B cell (primary cell): ENCODE data around the gene RFXAP.

Experiments
- EZH2 ChIP-seq: IDR thresholded peaks from 2 replicates; pipeline ENCODE4 v1.6.1; 2012; ENCODE audit warnings: borderline replicate concordance, low read depth, mild to moderate bottlenecking, moderate library complexity, low read length; ENCODE audit not compliant: insufficient read depth, poor library complexity, severe bottlenecking
- TF ChIP-seq, protein P1 (sequence below): fragments of 200-600 bp; IDR thresholded peaks from one replicate; pipeline ENCODE4 v1.8.0; 2022; ENCODE audit warnings: antibody characterized with exemption, mild to moderate bottlenecking

DNA sequence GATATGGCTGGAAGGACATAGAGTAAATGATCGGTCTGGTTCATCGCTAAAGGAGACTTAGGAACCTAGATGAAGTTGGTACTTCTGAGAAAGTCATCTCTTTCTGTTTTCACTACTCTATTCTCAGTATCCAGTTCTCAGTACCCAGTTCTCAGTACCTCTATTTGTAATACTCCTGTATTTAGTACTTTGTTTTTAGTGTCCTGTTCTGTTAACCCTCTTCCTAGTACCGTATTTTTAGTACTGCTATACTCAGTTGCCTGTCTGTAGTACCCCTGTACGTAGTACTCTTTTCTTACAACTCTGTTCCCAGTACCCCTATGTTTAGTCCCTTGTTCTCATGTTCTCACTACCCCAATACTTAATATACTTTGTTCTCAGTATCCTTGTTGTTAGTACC, 1.2 kb downstream of the RFXAP start:
- TF ChIP-seq, protein P1, sequence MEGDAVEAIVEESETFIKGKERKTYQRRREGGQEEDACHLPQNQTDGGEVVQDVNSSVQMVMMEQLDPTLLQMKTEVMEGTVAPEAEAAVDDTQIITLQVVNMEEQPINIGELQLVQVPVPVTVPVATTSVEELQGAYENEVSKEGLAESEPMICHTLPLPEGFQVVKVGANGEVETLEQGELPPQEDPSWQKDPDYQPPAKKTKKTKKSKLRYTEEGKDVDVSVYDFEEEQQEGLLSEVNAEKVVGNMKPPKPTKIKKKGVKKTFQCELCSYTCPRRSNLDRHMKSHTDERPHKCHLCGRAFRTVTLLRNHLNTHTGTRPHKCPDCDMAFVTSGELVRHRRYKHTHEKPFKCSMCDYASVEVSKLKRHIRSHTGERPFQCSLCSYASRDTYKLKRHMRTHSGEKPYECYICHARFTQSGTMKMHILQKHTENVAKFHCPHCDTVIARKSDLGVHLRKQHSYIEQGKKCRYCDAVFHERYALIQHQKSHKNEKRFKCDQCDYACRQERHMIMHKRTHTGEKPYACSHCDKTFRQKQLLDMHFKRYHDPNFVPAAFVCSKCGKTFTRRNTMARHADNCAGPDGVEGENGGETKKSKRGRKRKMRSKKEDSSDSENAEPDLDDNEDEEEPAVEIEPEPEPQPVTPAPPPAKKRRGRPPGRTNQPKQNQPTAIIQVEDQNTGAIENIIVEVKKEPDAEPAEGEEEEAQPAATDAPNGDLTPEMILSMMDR: no peak
- no peak for TF ChIP-seq EZH2
